DMS79 treated with DMSO at 0.1 percent for 48 hours (cell line): ENCODE measurements around the gene NUBP1.
"Not testable (repeated sequence)": the region's sequence is repeated elsewhere in the genome, so short reads cannot be mapped to it uniquely, and the experiment has no call there.

ENCODE experiments used
- DNase-seq: peaks from one replicate; lab custom pipeline; 2025; lab: John Stamatoyannopoulos, UW

NUBP1 gene

GRCh38 chr16:10751291-10751697, 7.7 kb downstream of the NUBP1 start:
- no peak for DNase-seq

- no peak for DNase-seq
These were observed 9.3 kb downstream of the NUBP1 start for GRCh38 chr16:10752843-10753523.

GRCh38 chr16:10753670-10754069, 10.0 kb downstream of the NUBP1 start:
- DNase-seq: no peak

GRCh38 chr16:10754941-10755340, 11.3 kb downstream of the NUBP1 start:
- DNase-seq: no peak

GRCh38 chr16:10756574-10756973, 12.9 kb downstream of the NUBP1 start:
- DNase-seq: no peak

GRCh38 chr16:10760858-10761257, 17.2 kb downstream of the NUBP1 start:
- no peak for DNase-seq

GRCh38 chr16:10761373-10761772, 17.7 kb downstream of the NUBP1 start:
- no peak for DNase-seq

- DNase-seq: no peak
These were observed 18.8 kb downstream of the NUBP1 start for GRCh38 chr16:10762336-10763016.

- DNase-seq: no peak
These were observed 19.8 kb downstream of the NUBP1 start for GRCh38 chr16:10763456-10763855.

GRCh38 chr16:10765772-10766171, 22.1 kb downstream of the NUBP1 start:
- DNase-seq: no peak

GRCh38 chr16:10767127-10767526, 23.5 kb downstream of the NUBP1 start:
- no peak for DNase-seq

GRCh38 chr16:10769381-10769780, 25.7 kb downstream of the NUBP1 start:
- no peak for DNase-seq

- no peak for DNase-seq
These were observed 27.3 kb downstream of the NUBP1 start for GRCh38 chr16:10770907-10771306.

GRCh38 chr16:10776280-10776679, 32.6 kb downstream of the NUBP1 start:
- DNase-seq: peak; percentile 3

GRCh38 chr16:10776923-10777322, 33.3 kb downstream of the NUBP1 start:
- not testable (repeated sequence) for DNase-seq

GRCh38 chr16:10777356-10777755, 33.7 kb downstream of the NUBP1 start:
- DNase-seq: no peak

GRCh38 chr16:10779908-10780307, 36.3 kb downstream of the NUBP1 start:
- not testable (repeated sequence) for DNase-seq

GRCh38 chr16:10780628-10781027, 37.0 kb downstream of the NUBP1 start:
- no peak for DNase-seq

GRCh38 chr16:10782628-10783027, 39.0 kb downstream of the NUBP1 start:
- DNase-seq: no peak

- DNase-seq: no peak
These were observed 43.7 kb downstream of the NUBP1 start for GRCh38 chr16:10787304-10787703.

GRCh38 chr16:10788630-10789029, 45.0 kb downstream of the NUBP1 start:
- DNase-seq: not testable (repeated sequence)

GRCh38 chr16:10791048-10791447, 47.4 kb downstream of the NUBP1 start:
- DNase-seq: no peak

- no peak for DNase-seq
These were observed 56.1 kb downstream of the NUBP1 start for GRCh38 chr16:10799736-10800135.

GRCh38 chr16:10805334-10805733, 61.7 kb downstream of the NUBP1 start:
- no peak for DNase-seq
